Lower lobe of right lung (tissue), 2 donors: Measurements from ENCODE around the gene PARP12. TPM values are rescaled to one million over a fixed set of nuclear protein-coding genes. Genes with fewer than 3 reads are reported as not detected.

ENCODE experiments used
- ATAC-seq, 2 donors: fragments of 200-7000 bp; cut with Tn5 transposase; one replicate each; pipeline ENCODE4 v1.9.1; 2020 to 2022; ENCODE audit warnings: mild to moderate bottlenecking in 2 of 2, moderate library complexity in 2 of 2
- DNase-seq: peaks from one replicate; pipeline ENCODE4 v3.0.0-alpha.2; 2020
- H3K27ac ChIP-seq: fragments of 200-600 bp; one replicate; pipeline ENCODE4 v1.8.0; 2022
- H3K27me3 ChIP-seq: fragments of 200-600 bp; one replicate; pipeline ENCODE4 v1.8.0; 2022; ENCODE audit warnings: low read depth
- H3K36me3 ChIP-seq: fragments of 200-600 bp; one replicate; pipeline ENCODE4 v1.8.0; 2022; ENCODE audit warnings: mild to moderate bottlenecking
- H3K4me1 ChIP-seq: fragments of 200-600 bp; one replicate; pipeline ENCODE4 v1.8.0; 2022
- H3K4me3 ChIP-seq: fragments of 200-600 bp; one replicate; pipeline ENCODE4 v1.8.0; 2022; ENCODE audit warnings: mild to moderate bottlenecking
- H3K9me3 ChIP-seq: fragments of 200-600 bp; one replicate; pipeline ENCODE4 v1.8.0; 2022
- CTCF ChIP-seq: fragments of 200-600 bp; IDR thresholded peaks from one replicate; pipeline ENCODE4 v1.8.0; 2022; ENCODE audit warnings: antibody characterized with exemption, mild to moderate bottlenecking
- intact Hi-C: fragments of 100-400 bp; cut with DNase I; formaldehyde crosslinking; loops from one replicate; pipeline ENCODE4 v1.11.0; 2022
- total RNA-seq: library from RNA; stranded (reverse); fragmentation: NEBNext Ultra II Directional; extraction: Animal tissue kit (Norgen Biotek cat#: 25700); gene quantifications from one replicate; pipeline ENCODE4 v1.2.1, GENCODE V29; 2021
- donor health status: DM: no; HTN: yes; CAD: no; lungs with severe emphysema.

The PARP12 gene
- total RNA-seq, 1 donor from 2014 or later: 122 TPM

- Histone ChIP-seq H3K36me3 (peaks cover 95% of the 10 kb centered on the region), H3K27ac (no peak overlapping the region), H3K4me3 (no peak overlapping the region), H3K27me3 (no peaks in the 10 kb centered on the region), H3K4me1 (peaks cover 5% of the 10 kb centered on the region), H3K9me3 (no peaks in the 10 kb centered on the region)
- ATAC-seq: no peak
- TF ChIP-seq CTCF: no peak
- DNase-seq: no peak
- intact Hi-C loops: no loop called here
Observed at GRCh38 chr7:140028311-140028710, 34.4 kb downstream of the PARP12 start.

- intact Hi-C loops: no loop called here
- Histone ChIP-seq H3K27me3 (no peaks in the 10 kb centered on the region), H3K27ac (no peak overlapping the region), H3K4me3 (no peak overlapping the region), H3K36me3 (peaks cover 95% of the 10 kb centered on the region), H3K4me1 (peaks cover 5% of the 10 kb centered on the region), H3K9me3 (no peaks in the 10 kb centered on the region)
- DNase-seq (no peak), ATAC-seq (no peak)
- TF ChIP-seq CTCF: no peak
Observed at GRCh38 chr7:140027858-140028257, 34.9 kb downstream of the PARP12 start.

GRCh38 chr7:140026935-140027334 is 35.8 kb downstream of the PARP12 start:
- intact Hi-C loops: no loop called here
- DNase-seq: no peak
- no peak overlapping the region for H3K4me3 ChIP-seq
- no peak for TF ChIP-seq CTCF
- no peaks in the 10 kb centered on the region for H3K27me3 ChIP-seq
- no peak for ATAC-seq
- peaks cover 94% of the 10 kb centered on the region for H3K36me3 ChIP-seq
- no peaks in the 10 kb centered on the region for H3K9me3 ChIP-seq
- H3K4me1 ChIP-seq: no peaks in the 10 kb centered on the region
- no peak overlapping the region for H3K27ac ChIP-seq

- Histone ChIP-seq H3K27ac (no peak overlapping the region), H3K4me3 (no peak overlapping the region), H3K9me3 (no peaks in the 10 kb centered on the region), H3K36me3 (peaks cover 85% of the 10 kb centered on the region), H3K4me1 (no peaks in the 10 kb centered on the region), H3K27me3 (no peaks in the 10 kb centered on the region)
- ATAC-seq (no peak), DNase-seq (no peak)
- TF ChIP-seq CTCF: no peak
- intact Hi-C loops: no loop called here
Observed at GRCh38 chr7:140025814-140026433, 36.8 kb downstream of the PARP12 start.

GRCh38 chr7:140025241-140025640 is 37.5 kb downstream of the PARP12 start:
- no peak for TF ChIP-seq CTCF
- no peaks in the 10 kb centered on the region for H3K4me1 ChIP-seq
- ATAC-seq (no peak), DNase-seq (no peak)
- H3K27me3 ChIP-seq: no peaks in the 10 kb centered on the region
- H3K4me3 ChIP-seq: no peak overlapping the region
- H3K36me3 ChIP-seq: peaks cover 78% of the 10 kb centered on the region
- H3K27ac ChIP-seq: no peak overlapping the region
- no peaks in the 10 kb centered on the region for H3K9me3 ChIP-seq
- intact Hi-C loops: no loop called here
